GM18505 (cell line): ENCODE data around the gene TNFRSF1B.

ENCODE experiments used
- ATAC-seq: cut with Tn5 transposase; IDR thresholded peaks from one replicate; pipeline ENCODE4 v1.9.1; 2021; ENCODE audit not compliant: unreplicated experiment
- POLR2A ChIP-seq: IDR thresholded peaks from 4 replicates; pipeline ENCODE4 v1.6.1; 2011; ENCODE audit warnings: borderline replicate concordance; ENCODE audit not compliant: insufficient read depth, insufficient read length; ENCODE audit errors: extremely low read depth

TNFRSF1B gene

DNA sequence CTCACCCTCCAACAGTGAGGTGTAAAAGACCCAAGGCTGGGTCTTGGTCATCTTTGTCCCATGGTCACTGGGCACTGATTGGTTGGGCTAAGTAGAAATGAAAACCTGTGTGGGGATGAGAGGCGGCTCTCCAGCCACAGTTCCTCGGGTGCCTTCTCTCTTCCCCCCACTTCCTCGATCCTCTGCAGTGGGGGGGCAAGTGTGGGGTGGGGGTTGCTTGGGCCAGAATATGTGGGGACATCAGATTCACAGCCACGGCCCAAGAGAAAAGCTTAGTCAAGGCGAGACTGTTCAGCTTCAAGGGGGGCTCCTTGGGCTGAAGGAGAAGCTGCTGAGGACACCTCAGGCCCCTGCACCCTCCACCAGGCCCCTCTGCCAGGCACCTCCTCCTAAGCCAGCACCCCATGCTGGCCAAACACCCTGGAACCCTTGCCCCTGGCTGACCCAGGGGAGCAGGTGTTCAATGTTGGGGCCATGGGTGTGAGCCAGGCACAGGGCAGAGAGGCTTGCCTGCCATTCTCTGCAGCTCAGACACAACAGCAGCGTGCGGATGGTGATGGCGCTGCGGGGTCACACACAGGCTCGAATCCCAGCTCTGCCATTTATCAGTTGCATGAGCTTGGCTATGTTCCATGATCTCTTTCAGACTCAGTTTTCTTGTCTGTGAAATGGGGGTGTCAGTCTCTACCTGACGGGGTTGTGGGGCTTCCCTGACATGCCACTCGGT lies 21.0 kb upstream of the TNFRSF1B start:
- peak; percentile 56 for TF ChIP-seq POLR2A

DNA sequence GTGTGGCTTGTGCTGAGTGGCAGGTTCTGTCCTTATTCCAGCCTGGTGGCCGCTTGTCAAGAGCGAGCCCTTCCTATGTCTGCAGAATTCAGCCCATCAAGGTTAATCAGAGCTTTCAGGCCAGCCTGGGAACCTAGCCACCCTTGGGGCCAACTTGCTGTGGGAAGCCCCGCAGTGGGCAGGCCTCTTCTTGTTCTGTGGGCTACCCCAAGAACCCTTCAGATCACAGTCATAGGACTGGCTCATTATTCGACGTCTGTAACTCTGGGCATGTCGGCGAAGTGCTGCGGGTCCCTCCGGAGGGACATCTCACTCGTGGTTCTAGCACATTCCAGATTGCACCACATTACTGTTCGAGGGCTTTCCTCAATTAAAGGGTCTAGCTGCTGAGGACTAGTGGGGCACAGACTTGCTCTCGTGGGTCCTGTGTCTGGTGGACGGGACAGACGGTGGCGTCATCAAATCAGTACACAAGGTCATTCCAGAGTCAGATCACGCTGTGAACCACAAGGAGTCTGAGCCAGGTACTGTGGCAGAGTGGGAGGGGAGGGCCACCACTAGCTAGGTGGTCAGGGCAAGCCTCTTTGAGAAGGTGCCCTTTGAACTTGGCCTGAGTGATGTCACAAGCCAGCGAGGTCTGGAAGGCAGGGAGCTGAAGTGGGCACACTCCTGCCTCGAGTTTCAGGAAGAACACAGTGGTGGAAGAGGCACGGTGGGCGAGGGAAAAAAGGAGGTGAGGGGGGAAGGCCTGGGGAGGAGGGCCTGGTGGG lies 20.3 kb upstream of the TNFRSF1B start:
- ATAC-seq: no peak
- no peak for TF ChIP-seq POLR2A

More for the DNA sequence above, 21.0 kb upstream of the TNFRSF1B start:
- ATAC-seq: no peak

DNA sequence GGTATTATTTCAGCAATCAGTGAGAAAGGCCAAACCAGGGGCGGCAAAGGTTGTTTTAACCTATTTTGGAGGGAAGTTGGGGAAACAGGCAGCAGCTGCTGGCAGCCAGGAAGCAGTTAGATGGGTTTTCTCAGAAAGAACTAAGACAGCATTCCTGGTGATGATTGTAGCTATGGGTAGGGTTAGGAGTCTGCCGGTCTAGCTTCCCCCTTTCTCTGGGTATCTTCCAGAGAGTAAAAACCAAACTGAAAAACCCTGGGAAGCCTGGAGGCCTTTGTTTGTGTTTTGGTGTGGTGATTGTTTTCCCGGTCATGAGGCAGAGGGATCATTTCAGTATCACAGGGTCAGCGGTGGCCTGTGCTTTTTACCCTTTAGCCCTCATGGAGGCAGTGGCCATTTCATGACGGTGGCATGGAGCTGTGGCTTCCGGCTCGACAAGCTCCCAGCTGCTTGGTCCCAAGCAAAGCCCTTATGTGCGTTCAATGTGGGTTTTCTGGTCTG lies 19.5 kb upstream of the TNFRSF1B start:
- peak; percentile 4 for TF ChIP-seq POLR2A
- no peak for ATAC-seq

GRCh38 chr1:12148160-12148957 lies 18.4 kb upstream of the TNFRSF1B start:
- no peak for ATAC-seq
- TF ChIP-seq POLR2A: peak; percentile 38

DNA sequence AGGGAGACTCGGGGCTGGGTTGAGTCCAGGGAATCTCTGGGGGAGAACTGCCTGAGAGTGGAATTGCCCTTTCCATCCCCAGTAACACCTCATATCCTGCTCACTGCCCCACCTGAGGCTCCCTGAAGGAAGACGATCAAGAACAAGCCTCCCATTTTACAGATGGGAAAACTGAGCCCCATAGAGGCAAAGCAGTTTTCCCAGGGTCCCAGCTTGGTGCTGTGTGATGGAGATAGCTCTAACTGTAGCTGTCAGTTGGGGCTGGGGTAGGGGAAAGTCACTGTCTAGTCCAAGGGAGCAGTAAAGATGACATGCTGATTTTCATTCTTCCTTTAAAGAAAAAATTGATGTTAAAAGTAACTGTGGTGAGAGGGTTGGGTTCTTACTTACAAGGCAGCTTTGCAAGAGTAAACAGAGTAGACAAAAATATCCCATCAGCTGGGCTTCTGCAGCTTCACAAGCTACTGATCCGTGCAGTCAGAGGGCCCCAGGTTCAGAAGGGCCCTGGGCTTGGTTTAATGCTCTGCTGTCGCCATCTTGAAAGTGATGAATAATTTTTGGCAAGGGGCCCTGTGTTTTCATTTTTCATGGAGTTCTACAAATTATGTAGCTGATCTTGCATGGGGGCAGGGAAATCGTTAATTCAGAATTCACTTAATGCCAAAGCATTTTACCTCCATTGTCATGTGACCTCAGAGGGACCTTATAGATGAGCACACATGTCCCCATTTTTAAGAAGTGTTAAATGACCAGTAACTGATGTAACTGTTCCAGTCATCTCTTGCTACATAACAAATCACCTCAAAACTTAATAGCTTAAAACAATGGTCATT lies 17.6 kb upstream of the TNFRSF1B start:
- no peak for ATAC-seq
- no peak for TF ChIP-seq POLR2A

DNA sequence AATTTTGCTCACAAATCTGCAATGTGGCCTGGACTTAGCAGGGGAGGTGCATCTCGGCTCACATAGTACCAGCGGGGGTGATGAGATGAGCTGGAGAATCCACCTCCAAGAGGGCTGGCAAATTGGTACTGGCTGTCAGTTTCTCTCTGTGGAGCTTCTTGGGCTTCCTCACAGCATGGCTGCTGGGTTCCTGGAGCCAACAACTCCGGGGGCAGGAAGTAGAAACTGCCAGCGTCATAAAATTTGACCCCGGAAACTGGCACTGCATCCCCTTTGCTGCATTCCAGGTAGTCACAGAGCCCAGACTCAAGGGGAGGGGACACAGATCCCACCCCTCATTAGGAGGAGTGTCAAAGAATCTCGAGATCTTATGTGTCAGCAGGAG lies 17.0 kb upstream of the TNFRSF1B start:
- no peak for ATAC-seq
- no peak for TF ChIP-seq POLR2A

DNA sequence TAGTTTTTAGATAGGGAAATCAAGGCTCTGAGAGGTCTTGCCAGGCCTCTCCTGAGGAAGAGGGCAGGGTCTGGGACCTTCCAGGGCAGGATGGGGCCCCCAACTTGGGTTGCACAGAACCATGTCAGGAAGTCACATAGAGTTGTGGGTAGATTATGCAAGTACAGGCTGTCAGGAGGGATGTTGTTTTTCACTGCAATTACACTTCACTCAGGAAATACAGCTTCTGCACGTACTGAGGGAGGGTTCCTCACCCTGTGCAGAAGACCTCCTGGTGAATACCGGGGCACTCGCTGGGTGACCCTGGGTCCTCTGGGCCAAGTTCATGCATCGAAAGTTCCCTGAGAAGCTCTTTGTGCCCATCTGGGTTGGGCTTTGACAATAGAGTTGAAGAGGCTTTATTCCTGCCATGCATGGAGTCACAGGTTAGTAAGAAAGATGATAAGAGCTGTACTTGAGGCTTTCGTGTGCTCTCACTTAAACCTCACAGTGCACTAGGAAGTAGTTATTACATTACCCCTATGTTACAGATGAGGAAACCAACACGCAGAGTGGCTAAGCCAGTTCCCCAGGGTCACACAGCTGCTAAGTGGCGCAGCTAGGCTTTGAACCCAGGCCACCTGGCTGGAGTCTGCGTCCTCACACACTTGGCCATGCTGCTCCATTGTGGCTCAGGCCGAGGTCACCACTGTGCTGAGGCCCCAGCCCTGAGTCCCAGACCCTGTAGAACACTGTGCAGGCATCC lies 16.2 kb upstream of the TNFRSF1B start:
- ATAC-seq: no peak
- TF ChIP-seq POLR2A: peak; percentile 32

DNA sequence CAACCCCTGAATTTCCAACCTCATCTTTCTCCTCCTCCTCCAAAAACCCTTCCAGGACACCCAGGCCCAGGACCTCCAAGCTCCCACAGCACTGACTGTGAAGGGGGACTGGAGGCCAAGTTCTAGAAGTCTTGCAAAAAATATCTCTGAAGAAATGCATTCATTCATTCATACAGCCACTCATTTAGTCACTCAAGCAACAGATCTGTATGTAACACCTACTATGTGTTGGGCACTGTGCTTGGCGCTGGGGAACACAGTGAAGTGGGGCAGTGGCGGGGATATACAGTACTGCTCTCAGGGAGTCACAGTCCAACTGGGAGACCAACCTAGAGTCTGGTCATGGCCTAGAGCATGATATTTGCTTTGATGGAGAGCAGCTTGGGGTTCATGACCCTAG lies 15.3 kb upstream of the TNFRSF1B start:
- no peak for TF ChIP-seq POLR2A
- no peak for ATAC-seq

- peak; percentile 65 for TF ChIP-seq POLR2A
- ATAC-seq: peak; percentile 57
Observed at GRCh38 chr1:12152113-12152891, 14.5 kb upstream of the TNFRSF1B start.

- ATAC-seq: no peak
- TF ChIP-seq POLR2A: peak; percentile 55
Observed at GRCh38 chr1:12153181-12153785, 13.5 kb upstream of the TNFRSF1B start.

DNA sequence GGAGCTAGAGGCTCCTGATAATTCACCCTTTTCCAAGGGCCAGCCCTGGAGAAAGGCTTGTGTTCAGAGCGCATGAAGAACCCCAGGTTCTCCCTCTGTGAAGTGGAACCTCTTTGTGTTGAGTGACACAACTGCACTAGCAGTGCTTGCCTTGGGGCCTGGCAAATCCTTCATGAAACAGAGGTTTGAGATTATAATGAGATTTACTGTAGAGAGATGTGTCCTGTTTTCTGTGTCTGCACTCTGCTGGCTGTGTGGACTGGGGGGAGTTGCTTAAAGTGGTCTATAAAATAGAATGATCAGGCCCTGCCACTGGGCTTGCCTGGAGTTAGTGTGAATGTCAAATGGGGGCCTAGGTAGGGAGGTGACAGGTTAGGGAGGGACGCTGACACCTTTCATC lies 11.5 kb upstream of the TNFRSF1B start:
- no peak for TF ChIP-seq POLR2A
- ATAC-seq: no peak
